Sigmoid colon (tissue), 7 donors: Measurements from ENCODE around the gene ARID3C. TPM values are rescaled to one million over a fixed set of nuclear protein-coding genes. Genes with fewer than 3 reads are reported as not detected.

Experiments
- DNase-seq: peaks from one replicate; pipeline ENCODE4 v3.0.0-alpha.2; 2019
- H3K27ac ChIP-seq, 4 donors: fragments of 200-600 bp; sonication (generic); one replicate each; pipeline ENCODE4 v1.5.1; 2016 to 2019; ENCODE audit warnings: mild to moderate bottlenecking in 1 of 4
- H3K27me3 ChIP-seq, 3 donors: fragments of 200-600 bp; sonication (generic); one replicate each; pipeline ENCODE4 v1.5.1; 2019; ENCODE audit warnings: mild to moderate bottlenecking in 1 of 3
- H3K36me3 ChIP-seq, 4 donors: fragments of 200-600 bp; sonication (generic); one replicate each; pipeline ENCODE4 v1.5.1; 2016 to 2019
- H3K4me1 ChIP-seq, 4 donors: fragments of 200-600 bp; sonication (generic); one replicate each; pipeline ENCODE4 v1.5.1; 2017 to 2019
- H3K4me3 ChIP-seq, 4 donors: fragments of 200-600 bp; sonication (generic); one replicate each; pipeline ENCODE4 v1.5.1; 2017 to 2019; ENCODE audit warnings: mild to moderate bottlenecking in 2 of 4, moderate library complexity in 1 of 4
- H3K9me3 ChIP-seq, 4 donors: fragments of 200-600 bp in 3 of 4; sonication (generic) in 3 of 4; one replicate each; pipeline versions ENCODE4 v1.5.1 to v1.6.1; 2013 to 2019
- CTCF ChIP-seq, 4 experiments: fragments of 450-650 bp in 3 of 4; fragments of 200-600 bp in 1 of 4; IDR thresholded peaks; one replicate each; pipeline ENCODE4 v1.5.1; 2016 to 2019; ENCODE audit warnings: antibody characterized with exemption in 4 of 4, mild to moderate bottlenecking in 3 of 4, moderate library complexity in 2 of 4
- EP300 ChIP-seq, 4 donors: sonication (generic); formaldehyde crosslinking; IDR thresholded peaks; one replicate each; pipeline ENCODE4 v1.6.1; 2017; ENCODE audit warnings: antibody characterized with exemption in 4 of 4
- POLR2A ChIP-seq, 2 donors: fragments of 450-650 bp; IDR thresholded peaks; one replicate each; pipeline ENCODE4 v1.6.1; 2016; ENCODE audit warnings: antibody characterized with exemption in 2 of 2, mild to moderate bottlenecking in 2 of 2, moderate library complexity in 2 of 2
- POLR2AphosphoS5 ChIP-seq, 4 donors: sonication (generic); formaldehyde crosslinking; IDR thresholded peaks; one replicate each; pipeline ENCODE4 v1.6.1; 2017; ENCODE audit warnings: antibody characterized with exemption in 4 of 4
- WGBS, 2 donors: extraction: QIAGEN DNeasy Blood & Tissue Kit; methylation state at CpG; one replicate each; pipeline ENCODE4 v1.1.7; 2013; 5-methylcytosine and 5-hydroxymethylcytosine counted together
- intact Hi-C: fragments of 100-400 bp; cut with DNase I; formaldehyde crosslinking; loops from one replicate; pipeline ENCODE4 v1.15.1; 2023
- polyA plus RNA-seq, 3 donors: library from polyadenylated mRNA; stranded (reverse); fragments of 200-250 nt; gene quantifications; one replicate each; pipeline ENCODE4 v1.2.3, GENCODE V29; 2013
- total RNA-seq, 4 donors: library from RNA; depleted of rRNA; stranded (reverse); fragments of >200 nt; gene quantifications; one replicate each; pipeline ENCODE4 v1.1.0, GENCODE V29; 2016
- donor health status: healthy with polysubstance abuse.
- donor health status: Bipolar disorder and iron deficiency.
- donor health status: healthy.

ARID3C gene
- total and polyA plus RNA-seq, 7 donors, result 0.06 TPM; not detected in 6

- no peaks in the 10 kb centered on the region for H3K36me3 ChIP-seq
- H3K9me3 ChIP-seq, result no peaks in the 10 kb centered on the region
- TF ChIP-seq CTCF (IDR thresholded peaks at IDR 0.05) (no peak), POLR2AphosphoS5 (IDR thresholded peaks at IDR 0.05) (no peak), POLR2A (IDR thresholded peaks at IDR 0.05) (no peak), EP300 (IDR thresholded peaks at IDR 0.05) (no peak)
- H3K4me3 ChIP-seq, result no peak overlapping the region
- no peak overlapping the region for H3K27ac ChIP-seq
- intact Hi-C loops, result no loop called here
- 8 to 21% methylated on average over 63 of the region's 63 CpGs for WGBS, 2 donors
- H3K4me1 ChIP-seq, result peaks cover 0 to 36% (median 26%) of the 10 kb centered on the region in 4 donors
- peaks cover 45 to 70% (median 65%) of the 10 kb centered on the region in 3 donors for H3K27me3 ChIP-seq
- peak; percentile 71 for DNase-seq
Measured at GRCh38 chr9:34623374-34624235, 5.3 kb downstream of the ARID3C start.

GRCh38 chr9:34620061-34620994 lies 8.5 kb downstream of the ARID3C start, which contains the start of gene DCTN3:
TSS of gene DCTN3 (minus strand) at chr9:34620495. CDS start at chr9:34620464, 31 bp downstream.
- Histone ChIP-seq H3K27ac (peak within 1 kb of the TSS; percentile 47 to 71 (median 62)), H3K4me1 (peaks cover 0 to 30% (median 23%) of the 10 kb centered on the region in 4 donors), H3K36me3 (peaks cover 9 to 32% (median 22%) of the 10 kb centered on the region in 4 donors), H3K27me3 (peaks cover 23 to 37% (median 34%) of the 10 kb centered on the region in 3 donors), H3K4me3 (peak within 1 kb of the TSS; percentile 70 to 95 (median 82)), H3K9me3 (no peaks in the 10 kb centered on the region)
- peak in 1 of 2 donors; percentile 21 for TF ChIP-seq POLR2A (IDR thresholded peaks at IDR 0.05)
- peak in 3 of 4 donors; percentile 63 to 83 (median 82) for TF ChIP-seq POLR2AphosphoS5 (IDR thresholded peaks at IDR 0.05)
- TF ChIP-seq EP300 (IDR thresholded peaks at IDR 0.05), result no peak
- 4% methylated on average over 43 of the region's 43 CpGs for WGBS, 2 donors
- intact Hi-C loops, result no loop called here
- DNase-seq, result peak; percentile 98

- WGBS, 2 donors, result 92 to 94% methylated on average over 2 of the region's 2 CpGs
- Histone ChIP-seq H3K4me3 (no peak overlapping the region), H3K9me3 (no peaks in the 10 kb centered on the region), H3K36me3 (peaks cover 14 to 51% (median 33%) of the 10 kb centered on the region in 4 donors), H3K27ac (no peak overlapping the region), H3K4me1 (peaks cover 0 to 35% (median 31%) of the 10 kb centered on the region in 4 donors), H3K27me3 (no peaks in the 10 kb centered on the region)
- DNase-seq, result no peak
- TF ChIP-seq EP300 (IDR thresholded peaks at IDR 0.05), result no peak
- TF ChIP-seq CTCF (IDR thresholded peaks at IDR 0.05), result no peak
- intact Hi-C loops, result no loop called here
Measured at GRCh38 chr9:34615132-34615531, 13.7 kb downstream of the ARID3C start.

- 2 to 3% methylated on average over 15 of the region's 15 CpGs for WGBS, 2 donors
- DNase-seq, result peak; percentile 90
- Histone ChIP-seq H3K27ac (peak overlapping the region; percentile 78 to 84 (median 82)), H3K4me3 (peak overlapping the region; percentile 61 to 70 (median 65)), H3K9me3 (no peaks in the 10 kb centered on the region), H3K4me1 (peaks cover 0 to 26% (median 21%) of the 10 kb centered on the region in 4 donors), H3K36me3 (peaks cover 14 to 45% (median 30%) of the 10 kb centered on the region in 4 donors), H3K27me3 (no peaks in the 10 kb centered on the region)
- intact Hi-C loops, result loop anchor here (1.0 to 2.0 kb wide), 4 partner anchors 21 to 155 kb away; partner anchors contain the start of genes DNAI1 and FAM219A
- no peak for TF ChIP-seq POLR2A (IDR thresholded peaks at IDR 0.05)
- no peak for TF ChIP-seq EP300 (IDR thresholded peaks at IDR 0.05)
- peak; percentile 55 to 88 (median 79) for TF ChIP-seq CTCF (IDR thresholded peaks at IDR 0.05)
- TF ChIP-seq POLR2AphosphoS5 (IDR thresholded peaks at IDR 0.05), result peak in 2 of 4 donors; percentile 16 to 29
Measured at GRCh38 chr9:34612788-34613390, 16.0 kb downstream of the ARID3C start.
